Left kidney (tissue), 8 donors: Measurements from ENCODE around the gene GALK2. TPM values are rescaled to one million over a fixed set of nuclear protein-coding genes. Genes with fewer than 3 reads are reported as not detected.

Experiments
- DNase-seq: peaks from one replicate; pipeline ENCODE4 v3.0.0-alpha.2; 2013
- long read RNA-seq, 8 donors: transcript quantifications; one replicate each; lab custom pipeline, GENCODE V29; 2026
- polyA plus RNA-seq: library from polyadenylated mRNA; unstranded; fragments of 120-200 nt; gene quantifications from one replicate; pipeline ENCODE4 v1.2.1, GENCODE V29; 2013; ENCODE audit not compliant: insufficient read length

The GALK2 gene
- 31.5 TPM for polyA plus RNA-seq
- long read RNA-seq, donor 1, full-length matches to known transcripts, result 4 of 4 reads
- long read RNA-seq, donor 1, partial matches to known transcripts, result 0 of 4 reads
- long read RNA-seq, donor 1, other reads (novel, unspliced or antisense), result 0 of 4 reads
- long read RNA-seq, donor 2, full-length matches to known transcripts, result 3 of 3 reads
- long read RNA-seq, donor 2, partial matches to known transcripts, result 0 of 3 reads
- long read RNA-seq, donor 2, other reads (novel, unspliced or antisense), result 0 of 3 reads
- long read RNA-seq, donor 3, result 0 reads
- long read RNA-seq, donor 4, result 0 reads
- long read RNA-seq, donor 5, full-length matches to known transcripts, result 5 of 10 reads
- long read RNA-seq, donor 5, partial matches to known transcripts, result 5 of 10 reads
- long read RNA-seq, donor 5, other reads (novel, unspliced or antisense), result 0 of 10 reads
- long read RNA-seq, donor 6, full-length matches to known transcripts, result 3 of 3 reads
- long read RNA-seq, donor 6, partial matches to known transcripts, result 0 of 3 reads
- long read RNA-seq, donor 6, other reads (novel, unspliced or antisense), result 0 of 3 reads
- long read RNA-seq, donor 7, full-length matches to known transcripts, result 6 of 6 reads
- long read RNA-seq, donor 7, partial matches to known transcripts, result 0 of 6 reads
- long read RNA-seq, donor 7, other reads (novel, unspliced or antisense), result 0 of 6 reads
- long read RNA-seq, donor 8, full-length matches to known transcripts, result 2 of 2 reads
- long read RNA-seq, donor 8, partial matches to known transcripts, result 0 of 2 reads
- long read RNA-seq, donor 8, other reads (novel, unspliced or antisense), result 0 of 2 reads

- peak; percentile 83 for DNase-seq
These were observed at the start of gene GALK2 for GRCh38 chr15:49169880-49170597. TSS of gene GALK2 (plus strand) at chr15:49170247. CDS start at chr15:49170323, 76 bp downstream.

- no peak for DNase-seq
These were observed 49.2 kb upstream of the GALK2 start for GRCh38 chr15:49120832-49121231.

DNA sequence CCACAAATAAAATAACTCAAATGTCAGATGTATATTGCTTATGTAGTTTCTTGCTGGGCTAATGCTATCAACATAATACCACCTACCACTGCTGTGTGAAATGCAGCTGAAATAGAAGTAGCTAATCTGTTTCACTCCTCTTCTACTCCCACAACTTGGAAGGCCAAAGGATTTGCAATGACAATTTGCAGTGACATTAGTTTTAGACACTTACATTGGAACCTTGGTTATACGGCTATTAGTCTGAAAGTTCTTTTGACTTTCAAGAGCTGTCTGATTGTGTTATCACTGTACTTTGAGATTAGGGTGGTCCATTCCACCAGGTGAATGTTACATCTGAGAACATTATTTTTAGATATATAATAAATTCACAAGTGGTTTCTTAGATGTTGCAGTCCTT lies 48.1 kb upstream of the GALK2 start:
- DNase-seq, result no peak

DNA sequence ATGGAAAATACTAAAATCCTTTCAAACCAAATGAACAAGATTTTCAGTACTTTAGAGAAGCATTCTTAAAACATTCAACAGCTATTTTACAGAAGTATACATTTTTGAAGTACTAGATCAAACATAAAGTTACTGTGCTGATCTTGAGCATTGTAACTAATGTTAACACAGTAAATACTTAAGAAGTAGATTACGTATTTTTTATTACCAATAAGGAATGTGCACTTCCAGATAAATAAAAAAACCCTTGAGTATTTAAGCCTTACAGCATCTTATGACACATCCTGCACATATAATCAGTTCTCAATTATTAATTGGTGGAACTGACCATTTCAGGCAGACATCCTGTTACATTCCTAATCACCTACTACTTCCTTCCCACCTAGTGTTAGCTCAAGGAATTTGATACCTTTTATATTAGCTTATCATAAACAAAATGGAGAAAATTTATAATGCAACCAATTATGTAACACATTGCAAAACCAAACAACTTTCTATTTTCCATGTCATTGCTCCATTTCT lies 47.4 kb upstream of the GALK2 start:
- no peak for DNase-seq

GRCh38 chr15:49124371-49124770 lies 45.7 kb upstream of the GALK2 start:
- DNase-seq, result no peak

GRCh38 chr15:49131403-49131802 lies 38.6 kb upstream of the GALK2 start:
- no peak for DNase-seq

DNA sequence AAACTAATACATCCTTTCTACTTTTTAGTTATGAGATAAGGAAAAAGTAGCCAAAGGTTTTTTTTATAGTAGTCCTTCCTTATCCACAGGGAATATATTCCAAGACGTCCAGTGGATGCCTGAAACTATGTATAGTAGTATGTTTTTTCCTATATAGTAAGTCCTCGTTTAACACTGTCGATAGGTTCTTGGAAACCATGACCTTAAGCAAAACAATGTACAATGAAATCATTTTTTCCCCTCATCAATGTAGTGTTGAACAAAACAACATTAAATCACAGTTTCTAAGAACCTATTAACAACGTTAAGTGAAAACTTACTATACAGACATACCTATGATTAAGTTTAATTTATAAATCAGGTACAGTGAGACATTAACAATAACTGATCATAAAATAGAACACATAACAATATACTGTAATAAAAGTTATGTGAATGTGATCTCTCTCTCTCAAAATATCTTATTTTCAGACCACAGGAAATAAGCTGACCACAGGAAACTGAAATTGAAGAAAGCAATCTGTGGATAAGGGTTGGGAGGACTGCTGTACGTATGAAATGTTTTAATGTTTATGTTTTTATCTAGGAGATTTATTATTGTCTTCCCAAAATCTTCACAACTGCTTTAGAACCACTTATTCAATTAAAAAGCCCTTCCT lies 35.2 kb upstream of the GALK2 start:
- no peak for DNase-seq

DNA sequence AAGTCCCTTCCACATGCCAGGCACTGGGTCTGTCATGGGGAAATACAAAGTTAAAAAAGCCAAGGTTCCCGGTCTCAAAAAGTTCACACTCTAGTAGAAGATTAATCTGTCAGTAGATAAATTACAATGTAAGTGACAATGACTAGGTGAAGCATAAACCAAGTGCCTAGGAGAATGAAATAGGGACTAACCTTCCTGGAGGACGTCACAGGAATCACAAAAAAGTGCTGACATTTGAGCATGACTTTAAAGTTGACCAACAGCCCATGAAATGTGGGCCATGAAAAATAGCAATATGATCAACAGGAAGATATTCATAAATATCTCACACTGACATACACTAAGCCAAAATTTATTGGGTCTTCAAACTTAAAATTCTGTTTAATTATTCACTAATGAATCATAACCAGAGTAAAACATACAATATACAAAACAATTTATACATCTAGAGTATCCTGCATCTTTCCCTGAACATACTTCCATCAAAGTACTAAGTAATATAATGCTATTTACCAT lies 34.6 kb upstream of the GALK2 start:
- no peak for DNase-seq

DNA sequence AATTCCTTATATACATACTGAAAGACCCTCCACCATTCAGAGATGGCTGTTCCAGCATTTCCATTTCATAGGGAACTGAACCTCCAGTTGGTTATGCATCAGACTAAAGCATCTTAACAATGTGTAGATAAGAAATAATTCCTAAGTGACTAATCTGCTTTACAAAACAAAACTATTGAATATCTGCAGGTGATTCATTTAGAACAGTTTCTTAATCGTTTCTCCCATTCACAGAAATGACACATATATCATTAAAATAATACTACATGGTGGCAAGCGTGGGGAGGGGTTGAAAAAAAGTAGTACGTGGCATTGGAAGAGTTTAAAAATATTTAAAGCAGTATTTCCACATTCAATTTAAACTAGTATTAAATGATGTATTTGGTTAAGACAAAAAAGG lies 34.1 kb upstream of the GALK2 start:
- no peak for DNase-seq

GRCh38 chr15:49137861-49138260 lies 32.2 kb upstream of the GALK2 start:
- no peak for DNase-seq

GRCh38 chr15:49145651-49146609 lies 24.1 kb upstream of the GALK2 start:
- DNase-seq, result no peak

DNA sequence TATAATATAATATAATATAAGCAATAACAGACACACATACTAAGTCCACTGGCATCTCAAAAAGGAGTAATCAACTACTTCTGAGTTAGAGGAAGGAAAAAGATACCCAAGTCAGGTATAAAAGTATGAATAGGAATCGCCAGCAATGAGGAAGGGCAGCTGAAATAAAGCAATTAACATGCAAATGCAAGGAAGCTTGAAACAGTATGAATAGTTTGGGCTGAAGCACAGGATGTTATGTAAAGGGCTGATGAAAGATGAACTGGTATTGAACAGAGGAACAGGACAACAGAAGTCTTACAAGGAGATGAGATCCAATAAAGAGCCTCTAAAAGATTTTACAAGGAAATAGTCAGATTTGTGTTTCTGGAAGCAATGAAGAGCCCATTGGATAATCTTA lies 21.7 kb upstream of the GALK2 start:
- no peak for DNase-seq

- no peak for DNase-seq
These were observed 21.3 kb upstream of the GALK2 start for GRCh38 chr15:49148727-49149126.

GRCh38 chr15:49151831-49152230 lies 18.2 kb upstream of the GALK2 start:
- DNase-seq, result no peak

GRCh38 chr15:49152552-49153312 lies 17.3 kb upstream of the GALK2 start:
- no peak for DNase-seq

- DNase-seq, result no peak
These were observed 15.7 kb upstream of the GALK2 start for GRCh38 chr15:49154359-49154758.

GRCh38 chr15:49154799-49155109 lies 15.3 kb upstream of the GALK2 start:
- DNase-seq, result no peak

GRCh38 chr15:49155110-49155833 lies 14.8 kb upstream of the GALK2 start, which contains the start of gene COPS2:
TSS of gene COPS2 (minus strand) at chr15:49155599. CDS start at chr15:49155578, 21 bp downstream.
- DNase-seq, result peak; percentile 99
